Fibroblast of lung (primary cell): ENCODE results near the gene GAB2.

Experiments used
- CTCF ChIP-seq, 2 donors: IDR thresholded peaks in 1 of 2; conservative IDR thresholded peaks in 1 of 2; 1 replicate in 1 of 2; 2 replicates in 1 of 2; pipeline ENCODE4 v1.5.1; 2011 to 2012; ENCODE audit warnings: low read length in 2 of 2, control low read depth in 1 of 2, inconsistent platforms in 1 of 2, low read depth in 1 of 2, mild to moderate bottlenecking in 1 of 2
- EZH2 ChIP-seq: IDR thresholded peaks from 2 replicates; pipeline ENCODE4 v1.5.1; 2012; ENCODE audit warnings: low read length, control low read depth, mild to moderate bottlenecking; ENCODE audit errors: missing control alignments

- TF ChIP-seq CTCF (conservative IDR thresholded peaks at IDR 0.05 in 1 of 2, IDR thresholded peaks at IDR 0.05 in 1 of 2; ENCODE audit: low read depth in 1 of 2, low read length in 2 of 2) (no peak), EZH2 (no peak)
Measured at GRCh38 chr11:78392854-78393253, 24.8 kb downstream of the GAB2 start.
